ENCODE measurements around the gene IGF2R.
A peak's percentile ranks its signal among the peaks of the same experiment; 100 is the strongest.

Gene IGF2R

GRCh38 chr6:159976686-159977254, 7.9 kb downstream of the IGF2R start:
- no peak for DNase-seq

DNA sequence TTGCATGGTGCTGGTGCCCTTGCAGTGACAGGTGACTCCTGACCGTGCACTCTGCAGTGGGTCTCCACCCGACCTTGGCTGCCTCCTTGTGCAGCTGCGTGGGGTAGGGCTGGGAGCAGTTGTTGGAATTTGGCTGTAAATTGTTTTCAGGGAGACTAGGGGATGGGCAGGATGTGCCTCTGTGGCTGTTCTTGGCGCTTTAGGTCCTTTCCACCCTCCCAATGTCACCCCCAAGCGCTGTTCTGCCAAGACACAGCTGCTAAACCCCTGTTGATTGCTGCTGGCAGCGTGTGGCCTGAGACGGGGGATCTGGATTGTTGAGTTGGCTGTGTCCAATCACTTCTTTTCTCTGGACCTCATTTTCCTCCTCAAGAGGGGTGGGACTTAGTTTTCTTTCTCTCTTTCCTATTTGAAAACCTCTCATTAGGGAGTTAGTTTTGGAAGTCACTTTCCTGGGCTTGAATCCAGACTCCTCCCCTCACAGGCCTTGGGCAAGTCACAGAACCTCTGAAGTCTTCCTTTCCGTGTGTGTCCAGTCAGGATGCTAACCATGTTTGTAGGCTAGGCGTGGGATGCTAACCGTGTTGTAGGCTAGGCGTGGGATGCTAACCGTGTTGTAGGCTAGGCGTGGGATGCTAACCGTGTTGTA, 8.5 kb downstream of the IGF2R start:
- DNase-seq = no peak

GRCh38 chr6:159977904-159978268, 9.0 kb downstream of the IGF2R start:
- no peak for DNase-seq

DNA sequence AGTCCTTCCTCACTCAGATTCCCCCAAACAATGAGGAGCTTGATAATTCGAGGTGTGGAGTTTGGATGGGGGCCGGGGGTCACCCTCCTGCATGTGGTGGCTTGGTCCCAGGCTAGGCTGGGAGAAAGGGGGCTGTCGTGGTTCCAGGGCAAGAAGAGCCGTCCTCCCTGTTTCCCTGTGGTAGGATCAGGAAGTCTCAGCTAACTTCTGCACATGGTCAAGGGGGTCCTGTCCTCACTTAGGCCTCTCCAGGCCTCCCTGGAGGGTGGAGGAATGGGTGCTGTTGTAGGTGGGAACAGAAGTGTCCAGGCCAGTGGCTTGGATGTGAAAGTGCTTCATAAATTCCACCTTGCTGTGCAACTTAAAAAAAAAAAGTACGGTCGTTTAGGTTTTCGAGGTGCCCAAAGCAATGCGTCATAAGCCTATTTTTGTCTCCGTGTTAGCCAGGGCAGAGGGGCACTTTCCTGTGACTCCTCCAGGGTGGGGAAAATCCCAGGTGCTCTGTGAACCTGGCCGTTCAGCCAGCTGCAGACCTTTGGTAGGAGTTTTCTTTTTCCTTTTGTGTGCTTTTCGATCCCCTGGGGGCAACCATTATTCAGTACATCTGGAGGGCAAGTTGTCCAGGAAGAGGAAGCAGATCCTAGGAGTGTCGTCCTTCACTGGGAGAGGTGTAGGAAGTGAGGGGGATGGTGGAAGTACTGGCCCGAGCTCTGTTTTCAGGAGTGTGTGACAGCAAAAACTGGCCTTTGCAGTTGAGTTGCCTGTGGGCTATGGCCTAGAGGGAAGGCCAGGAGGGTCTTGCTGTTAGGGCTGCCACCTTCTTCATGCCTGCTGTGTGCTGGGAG, 9.6 kb downstream of the IGF2R start:
- DNase-seq = no peak

- peak; percentile 66 to 69 for DNase-seq
These were observed 10.4 kb downstream of the IGF2R start for GRCh38 chr6:159979136-159979874.

GRCh38 chr6:159980474-159980873, 11.6 kb downstream of the IGF2R start:
- DNase-seq = no peak

GRCh38 chr6:159981071-159981402, 12.2 kb downstream of the IGF2R start:
- DNase-seq = no peak

DNA sequence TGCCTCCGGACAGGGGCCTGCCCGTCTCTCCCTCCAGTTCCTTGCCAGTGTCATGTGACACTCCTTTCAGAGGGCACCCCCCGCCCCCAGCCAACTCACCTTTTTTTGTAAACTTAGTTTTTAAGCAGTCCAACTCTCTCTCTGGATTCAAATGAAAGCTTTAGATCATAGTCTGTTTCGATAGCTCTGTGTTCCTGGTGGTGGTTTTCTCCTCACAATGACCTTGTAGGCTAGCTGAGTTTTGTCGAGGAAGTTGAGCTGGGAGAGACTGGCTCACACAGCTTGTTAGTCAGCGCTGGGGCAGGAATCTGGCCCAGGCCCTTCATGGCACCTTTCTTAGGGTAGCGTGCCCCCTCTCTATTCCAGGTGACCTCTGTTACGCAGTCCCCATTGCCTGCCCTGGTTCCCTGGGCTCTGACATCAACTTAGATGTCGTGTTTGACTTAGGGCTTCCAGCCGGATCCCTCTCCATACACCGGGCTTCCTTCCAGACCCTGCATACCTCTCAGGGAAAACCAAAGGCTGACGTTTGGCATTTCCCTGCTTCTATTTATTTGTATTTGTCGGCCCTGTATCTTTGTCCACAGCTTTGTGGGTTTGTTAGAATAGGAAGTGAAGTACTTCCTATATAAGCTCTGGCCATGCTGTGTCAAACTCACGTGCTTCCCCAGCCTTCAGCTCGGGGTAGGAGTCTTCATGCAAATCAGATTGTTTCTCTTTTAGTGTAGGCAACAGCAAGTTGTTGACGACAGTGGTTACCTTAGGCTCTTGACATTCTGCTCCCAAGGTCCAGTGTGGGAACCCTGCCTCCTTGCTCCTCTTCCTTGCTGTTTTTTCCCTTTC, 12.7 kb downstream of the IGF2R start:
- peak; percentile 80 to 90 for DNase-seq

- DNase-seq = peak; percentile 82 to 92
These were observed 14.0 kb downstream of the IGF2R start for GRCh38 chr6:159982731-159983506.

DNA sequence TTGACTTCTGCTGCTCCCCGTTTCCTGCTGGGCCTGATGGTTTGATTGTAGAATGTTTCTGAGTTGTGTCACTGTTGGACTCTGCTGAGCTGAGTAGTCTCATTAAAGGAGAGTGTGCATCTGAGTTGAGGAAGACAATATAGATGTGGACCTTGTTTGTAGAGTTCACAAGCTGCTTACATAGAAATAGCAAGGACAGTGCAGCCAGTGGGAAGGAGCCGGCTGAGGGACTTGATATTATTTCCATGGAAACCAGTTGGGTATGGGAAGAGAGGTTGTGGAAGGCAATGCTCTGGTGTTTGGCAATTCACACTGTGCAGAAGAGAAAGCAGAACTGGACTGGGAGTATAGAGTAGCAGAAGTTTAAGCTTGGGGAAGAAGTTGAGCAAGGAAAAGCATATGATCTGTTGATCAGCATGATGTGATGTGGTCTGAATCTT, 14.8 kb downstream of the IGF2R start:
- DNase-seq = peak; percentile 94

GRCh38 chr6:159984268-159984786, 15.4 kb downstream of the IGF2R start:
- DNase-seq = no peak

- DNase-seq = no peak
These were observed 16.5 kb downstream of the IGF2R start for GRCh38 chr6:159985296-159985945.

- DNase-seq = peak; percentile 47 to 58
These were observed 20.1 kb downstream of the IGF2R start for GRCh38 chr6:159988983-159989454.

- peak; percentile 37 to 39 for DNase-seq
These were observed 20.9 kb downstream of the IGF2R start for GRCh38 chr6:159989492-159990480.

GRCh38 chr6:159992366-159992765, 23.5 kb downstream of the IGF2R start:
- DNase-seq = no peak

GRCh38 chr6:159995405-159995804, 26.5 kb downstream of the IGF2R start:
- DNase-seq = no peak

- DNase-seq = no peak
These were observed 27.3 kb downstream of the IGF2R start for GRCh38 chr6:159996087-159996622.

DNA sequence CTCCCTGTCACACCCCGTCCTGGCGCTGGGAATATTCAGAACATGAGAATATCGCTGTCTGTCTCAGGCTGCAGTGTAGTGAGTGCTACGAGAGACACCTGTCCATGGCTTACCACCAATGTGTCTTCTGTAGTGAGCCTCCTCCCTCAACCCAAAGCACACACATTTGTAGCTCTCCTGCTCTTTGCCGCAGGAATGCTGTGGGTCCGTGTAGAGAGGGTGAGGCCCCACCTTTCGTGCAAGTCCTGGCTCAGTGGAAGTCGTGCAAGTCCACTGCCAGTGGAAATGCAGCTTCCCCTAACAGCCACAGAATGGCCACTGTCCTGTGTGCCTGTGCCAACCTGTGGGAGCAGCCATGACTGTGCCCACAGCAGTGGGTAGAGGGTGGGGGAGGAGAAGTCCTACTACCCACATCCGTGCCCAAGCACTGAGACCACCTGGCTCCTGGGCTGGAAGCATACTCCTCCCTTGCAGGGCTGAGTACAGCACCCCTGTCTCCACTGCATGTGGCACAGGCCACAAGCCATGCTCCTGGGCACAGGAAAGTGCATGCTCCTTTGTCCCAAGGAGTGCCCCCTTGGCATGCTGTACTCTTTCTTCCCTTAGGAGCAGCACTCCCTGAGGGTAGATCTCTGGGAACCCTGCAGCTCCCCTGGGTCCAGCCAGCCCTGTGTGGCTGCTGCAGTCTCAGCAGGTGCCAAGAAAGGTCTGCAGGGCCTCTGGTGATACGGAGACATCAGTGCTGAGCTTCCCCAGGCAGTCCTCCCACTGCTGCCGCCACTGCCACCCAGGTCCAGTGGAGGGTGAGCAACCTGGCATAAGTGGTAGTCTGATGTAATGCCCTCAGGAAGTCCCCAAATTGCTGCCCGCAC, 28.0 kb downstream of the IGF2R start:
- no peak for DNase-seq

All from AML-193 (cell line).